Epidermal melanocyte (primary cell): ENCODE measurements around the gene TRA2B.

ENCODE experiments used
- DNase-seq: peaks from one replicate; pipeline ENCODE4 v3.0.0; 2011; ENCODE audit warnings: low spot score; ENCODE audit not compliant: insufficient read length

TRA2B gene

GRCh38 chr3:185874119-185874518 is 63.7 kb downstream of the TRA2B start:
- no peak for DNase-seq

GRCh38 chr3:185867650-185868049 is 70.2 kb downstream of the TRA2B start:
- DNase-seq = no peak

DNA sequence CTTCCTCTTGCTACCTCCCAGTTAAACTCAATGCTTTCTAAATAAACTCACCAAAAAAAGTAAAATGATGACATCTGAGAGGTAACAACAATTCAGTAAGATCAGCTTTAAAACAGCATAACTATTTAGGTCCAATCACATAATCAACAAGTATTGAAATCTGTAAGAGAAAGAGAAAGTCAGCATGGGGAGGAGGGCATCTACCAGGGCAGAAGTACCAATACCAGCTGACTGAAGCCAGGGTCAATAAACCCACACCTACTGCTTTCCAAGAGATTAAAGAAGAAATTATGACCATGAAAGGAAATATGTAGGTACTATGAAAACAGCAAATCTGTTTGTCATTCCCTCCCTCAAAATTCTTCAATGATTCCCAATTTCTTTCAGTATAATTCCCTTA is 70.8 kb downstream of the TRA2B start:
- DNase-seq = no peak

- no peak for DNase-seq
Observed at GRCh38 chr3:185866555-185866954, 71.3 kb downstream of the TRA2B start.
